OCI-LY7 (cell line): ENCODE measurements around the gene ASB13. TPM values are rescaled to one million over a fixed set of nuclear protein-coding genes. Genes with fewer than 3 reads are reported as not detected.

Experiments
- BruUV-seq: library from RNA; stranded (reverse); fragments of 400-500 nt; replicated peaks from 2 replicates; lab custom pipeline; 2021; lab: Mats Ljungman, UMichigan
- CTCF ChIA-PET: fragments of 300-600 bp; sonication (Branson Sonifier 250); formaldehyde crosslinking; loops from one replicate; lab custom pipeline; 2022; ENCODE audit warnings: antibody characterized with exemption; ENCODE audit not compliant: unreplicated experiment; lab: Charles Lee
- POLR2A ChIA-PET: fragments of 300-600 bp; sonication (Branson Sonifier 250); formaldehyde crosslinking; loops from one replicate; lab custom pipeline; 2022; ENCODE audit warnings: antibody characterized with exemption; lab: Charles Lee
- DNase-seq: peaks from one replicate; pipeline ENCODE4 v3.0.0-alpha.2; 2015; ENCODE audit warnings: low spot score
- H2AFZ ChIP-seq: fragments of 200-600 bp; sonication (generic), shearing (Covaris generic); 2 replicates; pipeline ENCODE4 v1.6.1; 2014; ENCODE audit warnings: mild to moderate bottlenecking, antibody characterized with exemption, low read length, moderate library complexity
- H3K27ac ChIP-seq: fragments of 200-600 bp; sonication (generic); 2 replicates; pipeline ENCODE4 v1.5.1; 2014; ENCODE audit warnings: mixed run types, low read depth, mild to moderate bottlenecking, moderate library complexity, low read length, inconsistent platforms; ENCODE audit not compliant: poor library complexity, severe bottlenecking
- H3K36me3 ChIP-seq: fragments of 200-600 bp; sonication (generic); 2 replicates; pipeline ENCODE4 v1.6.1; 2014; ENCODE audit warnings: mild to moderate bottlenecking, antibody characterized with exemption, low read length, moderate library complexity, mixed read lengths; ENCODE audit not compliant: insufficient read depth
- H3K4me1 ChIP-seq: fragments of 200-600 bp; sonication (generic); 2 replicates; pipeline ENCODE4 v1.5.1; 2014; ENCODE audit warnings: mild to moderate bottlenecking, low read length; ENCODE audit not compliant: insufficient read depth, poor library complexity, severe bottlenecking
- H3K4me2 ChIP-seq: fragments of 200-600 bp; sonication (generic); 2 replicates; pipeline ENCODE4 v1.6.1; 2014; ENCODE audit warnings: mild to moderate bottlenecking, low read length
- H3K4me3 ChIP-seq: fragments of 200-600 bp; sonication (generic); 2 replicates; pipeline ENCODE4 v1.5.1; 2014; ENCODE audit warnings: mild to moderate bottlenecking, low read depth, low read length; ENCODE audit not compliant: poor library complexity, severe bottlenecking
- H3K79me2 ChIP-seq: fragments of 200-600 bp; sonication (generic); 2 replicates; pipeline ENCODE4 v1.6.1; 2016; ENCODE audit warnings: low read depth, mild to moderate bottlenecking, low read length, moderate library complexity, mixed read lengths; ENCODE audit not compliant: insufficient read depth
- H3K9me2 ChIP-seq: fragments of 200-600 bp; sonication (generic); 2 replicates; pipeline ENCODE4 v1.6.1; 2016; ENCODE audit warnings: mild to moderate bottlenecking, low read length, mixed read lengths; ENCODE audit not compliant: insufficient read depth
- H3K9me3 ChIP-seq: fragments of 200-600 bp; sonication (generic); 2 replicates; pipeline ENCODE4 v1.6.1; 2014; ENCODE audit warnings: mild to moderate bottlenecking, mixed run types, low read length, mixed read lengths
- H4K20me1 ChIP-seq: fragments of 200-600 bp; sonication (generic); 2 replicates; pipeline ENCODE4 v1.6.1; 2014; ENCODE audit warnings: mild to moderate bottlenecking, antibody characterized with exemption, low read length, moderate library complexity, mixed read lengths; ENCODE audit not compliant: insufficient read depth
- CTCF ChIP-seq: fragments of 200-600 bp; sonication (generic); conservative IDR thresholded peaks from 2 replicates; pipeline ENCODE4 v1.5.1; 2014; ENCODE audit warnings: mild to moderate bottlenecking, antibody characterized with exemption, low read length, moderate library complexity, mixed read lengths
- EZH2phosphoT487 ChIP-seq: fragments of 200-600 bp; sonication (generic); IDR thresholded peaks from 2 replicates; pipeline ENCODE4 v1.6.1; 2018; ENCODE audit warnings: low read depth, borderline replicate concordance, mild to moderate bottlenecking, mixed run types, antibody characterized with exemption, low read length, moderate library complexity, mixed read lengths
- intact Hi-C: fragments of 100-400 bp; cut with micrococcal nuclease; formaldehyde crosslinking; loops from one replicate; pipeline ENCODE4 v1.10.0; 2022; ENCODE audit not compliant: unreplicated experiment
- total RNA-seq, 2 experiments: library from RNA; depleted of rRNA in 1 of 2; stranded (reverse); fragments of >200 nt in 1 of 2; shearing (Covaris generic) in 1 of 2; gene quantifications; 2 replicates each; pipeline ENCODE4 v1.2.3, GENCODE V29; 2014 to 2022

Gene ASB13
- total RNA-seq, 2 experiments from 2014 or later, result 25.6 to 108 TPM

- Histone ChIP-seq H3K9me3 (peaks cover 5% of the 10 kb centered on the region; the same call in 1 of the 2 replicates), H3K79me2 (no peaks in the 10 kb centered on the region), H3K36me3 (no peaks in the 10 kb centered on the region), H3K27ac (no peak overlapping the region), H4K20me1 (no peaks in the 10 kb centered on the region), H3K4me1 (peaks cover 43% of the 10 kb centered on the region), H2AFZ (no peak overlapping the region), H3K4me2 (no peak overlapping the region), H3K4me3 (no peak overlapping the region), H3K9me2 (no peaks in the 10 kb centered on the region)
- TF ChIP-seq CTCF (no peak), EZH2phosphoT487 (no peak)
- DNase-seq, result no peak
- no TSS peak for BruUV-seq
- ChIA-PET POLR2A (interaction anchor here (0.6 to 1.5 kb wide), 6 partner anchors 9 to 35 kb away, joined by 3 to 5 read pairs (median 4); no protein-coding TSS in a partner anchor), CTCF (no interaction called here)
- intact Hi-C loops, result no loop called here
Measured at GRCh38 chr10:5679606-5680005, 13.2 kb upstream of the ASB13 start.

- H3K4me2 ChIP-seq, result no peak overlapping the region
- H3K27ac ChIP-seq, result no peak overlapping the region
- intact Hi-C loops, result no loop called here
- ChIA-PET POLR2A (interaction anchor here (0.6 to 1.5 kb wide), 5 partner anchors 10 to 35 kb away, joined by 3 to 5 read pairs (median 4); no protein-coding TSS in a partner anchor), CTCF (no interaction called here)
- DNase-seq, result no peak
- no peaks in the 10 kb centered on the region for H3K36me3 ChIP-seq
- no peak for TF ChIP-seq EZH2phosphoT487
- TF ChIP-seq CTCF, result no peak
- BruUV-seq, result no TSS peak
- no peak overlapping the region; the same call in 1 of the 2 replicates for H2AFZ ChIP-seq
- no peaks in the 10 kb centered on the region for H3K9me2 ChIP-seq
- H3K9me3 ChIP-seq, result peaks cover 11% of the 10 kb centered on the region; the same call in 1 of the 2 replicates
- H4K20me1 ChIP-seq, result no peaks in the 10 kb centered on the region
- no peaks in the 10 kb centered on the region for H3K79me2 ChIP-seq
- no peak overlapping the region for H3K4me3 ChIP-seq
- H3K4me1 ChIP-seq, result peaks cover 39% of the 10 kb centered on the region
Measured at GRCh38 chr10:5679037-5679435, 12.6 kb upstream of the ASB13 start.

- intact Hi-C loops, result no loop called here
- TF ChIP-seq CTCF (no peak), EZH2phosphoT487 (no peak)
- BruUV-seq, result no TSS peak
- H3K79me2 ChIP-seq, result no peaks in the 10 kb centered on the region
- peaks cover 11% of the 10 kb centered on the region; the same call in 1 of the 2 replicates for H3K9me3 ChIP-seq
- H3K36me3 ChIP-seq, result no peaks in the 10 kb centered on the region
- H3K9me2 ChIP-seq, result no peaks in the 10 kb centered on the region
- DNase-seq, result no peak
- H2AFZ ChIP-seq, result no peak overlapping the region; the same call in 1 of the 2 replicates
- H3K27ac ChIP-seq, result no peak overlapping the region
- CTCF ChIA-PET, result no interaction called here
- no peak overlapping the region for H3K4me3 ChIP-seq
- no peak overlapping the region for H3K4me2 ChIP-seq
- H3K4me1 ChIP-seq, result peaks cover 34% of the 10 kb centered on the region
- POLR2A ChIA-PET, result interaction anchor here (1.1 to 1.6 kb wide), 4 partner anchors 9 to 11 kb away, joined by 4 to 8 read pairs (median 4); no protein-coding TSS in a partner anchor
- H4K20me1 ChIP-seq, result no peaks in the 10 kb centered on the region
Measured at GRCh38 chr10:5678397-5679036, 12.1 kb upstream of the ASB13 start.
